ENCODE measurements around the gene C17orf114.

- no peak for TF ChIP-seq EP300 (conservative IDR thresholded peaks at IDR 0.05; ENCODE audit: poor library complexity, severe bottlenecking)
- TF ChIP-seq, protein P1, sequence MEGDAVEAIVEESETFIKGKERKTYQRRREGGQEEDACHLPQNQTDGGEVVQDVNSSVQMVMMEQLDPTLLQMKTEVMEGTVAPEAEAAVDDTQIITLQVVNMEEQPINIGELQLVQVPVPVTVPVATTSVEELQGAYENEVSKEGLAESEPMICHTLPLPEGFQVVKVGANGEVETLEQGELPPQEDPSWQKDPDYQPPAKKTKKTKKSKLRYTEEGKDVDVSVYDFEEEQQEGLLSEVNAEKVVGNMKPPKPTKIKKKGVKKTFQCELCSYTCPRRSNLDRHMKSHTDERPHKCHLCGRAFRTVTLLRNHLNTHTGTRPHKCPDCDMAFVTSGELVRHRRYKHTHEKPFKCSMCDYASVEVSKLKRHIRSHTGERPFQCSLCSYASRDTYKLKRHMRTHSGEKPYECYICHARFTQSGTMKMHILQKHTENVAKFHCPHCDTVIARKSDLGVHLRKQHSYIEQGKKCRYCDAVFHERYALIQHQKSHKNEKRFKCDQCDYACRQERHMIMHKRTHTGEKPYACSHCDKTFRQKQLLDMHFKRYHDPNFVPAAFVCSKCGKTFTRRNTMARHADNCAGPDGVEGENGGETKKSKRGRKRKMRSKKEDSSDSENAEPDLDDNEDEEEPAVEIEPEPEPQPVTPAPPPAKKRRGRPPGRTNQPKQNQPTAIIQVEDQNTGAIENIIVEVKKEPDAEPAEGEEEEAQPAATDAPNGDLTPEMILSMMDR (IDR thresholded peaks at IDR 0.05; ENCODE audit: poor library complexity, severe bottlenecking): no peak
- TF ChIP-seq, protein P2, sequence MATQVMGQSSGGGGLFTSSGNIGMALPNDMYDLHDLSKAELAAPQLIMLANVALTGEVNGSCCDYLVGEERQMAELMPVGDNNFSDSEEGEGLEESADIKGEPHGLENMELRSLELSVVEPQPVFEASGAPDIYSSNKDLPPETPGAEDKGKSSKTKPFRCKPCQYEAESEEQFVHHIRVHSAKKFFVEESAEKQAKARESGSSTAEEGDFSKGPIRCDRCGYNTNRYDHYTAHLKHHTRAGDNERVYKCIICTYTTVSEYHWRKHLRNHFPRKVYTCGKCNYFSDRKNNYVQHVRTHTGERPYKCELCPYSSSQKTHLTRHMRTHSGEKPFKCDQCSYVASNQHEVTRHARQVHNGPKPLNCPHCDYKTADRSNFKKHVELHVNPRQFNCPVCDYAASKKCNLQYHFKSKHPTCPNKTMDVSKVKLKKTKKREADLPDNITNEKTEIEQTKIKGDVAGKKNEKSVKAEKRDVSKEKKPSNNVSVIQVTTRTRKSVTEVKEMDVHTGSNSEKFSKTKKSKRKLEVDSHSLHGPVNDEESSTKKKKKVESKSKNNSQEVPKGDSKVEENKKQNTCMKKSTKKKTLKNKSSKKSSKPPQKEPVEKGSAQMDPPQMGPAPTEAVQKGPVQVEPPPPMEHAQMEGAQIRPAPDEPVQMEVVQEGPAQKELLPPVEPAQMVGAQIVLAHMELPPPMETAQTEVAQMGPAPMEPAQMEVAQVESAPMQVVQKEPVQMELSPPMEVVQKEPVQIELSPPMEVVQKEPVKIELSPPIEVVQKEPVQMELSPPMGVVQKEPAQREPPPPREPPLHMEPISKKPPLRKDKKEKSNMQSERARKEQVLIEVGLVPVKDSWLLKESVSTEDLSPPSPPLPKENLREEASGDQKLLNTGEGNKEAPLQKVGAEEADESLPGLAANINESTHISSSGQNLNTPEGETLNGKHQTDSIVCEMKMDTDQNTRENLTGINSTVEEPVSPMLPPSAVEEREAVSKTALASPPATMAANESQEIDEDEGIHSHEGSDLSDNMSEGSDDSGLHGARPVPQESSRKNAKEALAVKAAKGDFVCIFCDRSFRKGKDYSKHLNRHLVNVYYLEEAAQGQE (IDR thresholded peaks at IDR 0.05; ENCODE audit: borderline replicate concordance): no peak
- no peak for TF ChIP-seq POLR2AphosphoS5 (IDR thresholded peaks at IDR 0.05)
- no peak for TF ChIP-seq RAD21 (conservative IDR thresholded peaks at IDR 0.05)
- no peak for TF ChIP-seq MXI1 (conservative IDR thresholded peaks at IDR 0.05; ENCODE audit: poor library complexity, severe bottlenecking)
- TF ChIP-seq EZH2 (IDR thresholded peaks at IDR 0.05; ENCODE audit: borderline replicate concordance, insufficient read depth, low read length, poor library complexity, severe bottlenecking): no peak
Measured at GRCh38 chr17:4807605-4808377, 5.7 kb upstream of the C17orf114 start.

Measured in neural cell (in vitro differentiated cells).